HepG2 (cell line): Measurements from ENCODE around the gene CCDC85C. TPM values are rescaled to one million over a fixed set of nuclear protein-coding genes. Genes with fewer than 3 reads are reported as not detected.

Source experiments
- AHDC1 ChIP-seq: sonication (generic); formaldehyde crosslinking; IDR thresholded peaks from 2 replicates; pipeline ENCODE4 v1.5.1; 2020; ENCODE audit warnings: mild to moderate bottlenecking, missing genetic modification reagents, borderline replicate concordance
- BHLHE40 ChIP-seq: IDR thresholded peaks from 2 replicates; pipeline ENCODE4 v1.6.1; 2011; ENCODE audit warnings: low read length, improper control_type of control experiment
- BORCS8-MEF2B ChIP-seq: sonication (generic); formaldehyde crosslinking; IDR thresholded peaks from 2 replicates; pipeline ENCODE4 v1.8.0; 2022; ENCODE audit warnings: mild to moderate bottlenecking, missing genetic modification reagents
- EED ChIP-seq: sonication (generic); formaldehyde crosslinking; IDR thresholded peaks from 2 replicates; pipeline ENCODE4 v1.5.0; 2020; ENCODE audit warnings: mild to moderate bottlenecking, missing genetic modification reagents
- KLF15 ChIP-seq: sonication (generic); formaldehyde crosslinking; IDR thresholded peaks from 2 replicates; pipeline ENCODE4 v1.8.1; 2023; ENCODE audit warnings: borderline replicate concordance, mild to moderate bottlenecking, inconsistent platforms, missing genetic modification reagents, mixed read lengths
- MIER3 ChIP-seq: IDR thresholded peaks from 2 replicates; pipeline ENCODE4 v1.6.1; 2016; ENCODE audit warnings: missing compliant biosample characterization, borderline replicate concordance
- MLX ChIP-seq: IDR thresholded peaks from 2 replicates; pipeline ENCODE4 v1.6.1; 2016
- NFYB ChIP-seq: sonication (generic); formaldehyde crosslinking; IDR thresholded peaks from 2 replicates; pipeline ENCODE4 v1.4.0; 2020; ENCODE audit warnings: missing genetic modification reagents
- NR2F6 ChIP-seq, 2 experiments: IDR thresholded peaks; 2 replicates each; pipeline ENCODE4 v1.6.1; 2016; ENCODE audit warnings: antibody characterized with exemption in 1 of 2, mild to moderate bottlenecking in 1 of 2
- PAF1 ChIP-seq: IDR thresholded peaks from 2 replicates; pipeline ENCODE4 v1.6.1; 2016; ENCODE audit warnings: missing genetic modification reagents, missing compliant biosample characterization
- REPIN1 ChIP-seq: sonication (generic); formaldehyde crosslinking; IDR thresholded peaks from 2 replicates; pipeline ENCODE4 v1.8.0; 2022; ENCODE audit warnings: missing genetic modification reagents, low read depth, mild to moderate bottlenecking, borderline replicate concordance
- RFXANK ChIP-seq: IDR thresholded peaks from 2 replicates; pipeline ENCODE4 v1.6.1; 2016
- SPEN ChIP-seq: sonication (generic); formaldehyde crosslinking; IDR thresholded peaks from 2 replicates; pipeline ENCODE4 v1.5.1; 2020; ENCODE audit warnings: low read depth, mild to moderate bottlenecking, missing genetic modification reagents
- TBX2 ChIP-seq: sonication (generic); formaldehyde crosslinking; IDR thresholded peaks from 2 replicates; pipeline ENCODE4 v1.5.0; 2020; ENCODE audit warnings: missing genetic modification reagents, mild to moderate bottlenecking, borderline replicate concordance
- ZBTB7A ChIP-seq: sonication (generic); formaldehyde crosslinking; IDR thresholded peaks from 2 replicates; pipeline ENCODE4 v1.8.0; 2022; ENCODE audit warnings: mild to moderate bottlenecking, missing genetic modification reagents
- ZC3H13 ChIP-seq: sonication (generic); formaldehyde crosslinking; IDR thresholded peaks from 2 replicates; pipeline ENCODE4 v1.8.1; 2023; ENCODE audit warnings: mild to moderate bottlenecking, missing genetic modification reagents, moderate library complexity
- ZNF234 ChIP-seq: sonication (generic); formaldehyde crosslinking; conservative IDR thresholded peaks from 2 replicates; pipeline ENCODE4 v1.5.1; 2020; ENCODE audit warnings: mild to moderate bottlenecking, missing genetic modification reagents
- ZNF24 ChIP-seq: fragments of 450-650 bp; IDR thresholded peaks from 2 replicates; pipeline ENCODE4 v1.6.1; 2017; ENCODE audit warnings: antibody characterized with exemption, mild to moderate bottlenecking
- ZNF326 ChIP-seq: sonication (generic); formaldehyde crosslinking; IDR thresholded peaks from 2 replicates; pipeline ENCODE4 v1.4.0; 2020; ENCODE audit warnings: missing genetic modification reagents, borderline replicate concordance
- ZNF350 ChIP-seq: sonication (generic); formaldehyde crosslinking; IDR thresholded peaks from 2 replicates; pipeline ENCODE4 v1.4.0; 2020; ENCODE audit warnings: mild to moderate bottlenecking, low read depth, missing genetic modification reagents, borderline replicate concordance
- ZNF354B ChIP-seq: sonication (generic); formaldehyde crosslinking; IDR thresholded peaks from 2 replicates; pipeline ENCODE4 v1.8.0; 2022; ENCODE audit warnings: mild to moderate bottlenecking, missing genetic modification reagents
- ZNF432 ChIP-seq: sonication (generic); formaldehyde crosslinking; IDR thresholded peaks from 2 replicates; pipeline ENCODE4 v1.5.0; 2020; ENCODE audit warnings: missing genetic modification reagents, mild to moderate bottlenecking, borderline replicate concordance
- ZNF441 ChIP-seq: sonication (generic); formaldehyde crosslinking; IDR thresholded peaks from 2 replicates; pipeline ENCODE4 v1.7.0; 2021; ENCODE audit warnings: missing genetic modification reagents, borderline replicate concordance
- ZNF614 ChIP-seq: IDR thresholded peaks from 2 replicates; pipeline ENCODE4 v1.6.1; 2018; ENCODE audit warnings: missing biosample characterization, missing genetic modification reagents, inconsistent platforms, borderline replicate concordance
- ZNF7 ChIP-seq: IDR thresholded peaks from 2 replicates; pipeline ENCODE4 v1.6.1; 2016; ENCODE audit warnings: missing biosample characterization, missing genetic modification reagents
- ZNF891 ChIP-seq: sonication (generic); formaldehyde crosslinking; IDR thresholded peaks from 2 replicates; pipeline ENCODE4 v1.5.0; 2020; ENCODE audit warnings: mild to moderate bottlenecking, missing genetic modification reagents
- polyA plus RNA-seq, 8 experiments: library from polyadenylated mRNA; depleted of rRNA in 3 of 8; stranded (reverse) in 7 of 8; unstranded in 1 of 8; fragments of >200 nt; fragmentation: Illumina TruSeq in 4 of 8; extraction: Trizol in 4 of 8; gene quantifications; 2 replicates each; pipeline versions ENCODE4 v1.2.1 to v1.2.3, GENCODE V29; 2011 to 2016; ENCODE audit warnings: low read depth in 4 of 8, missing spikeins in 1 of 8, mixed read lengths in 1 of 8; ENCODE audit not compliant: insufficient read depth in 1 of 8
- total RNA-seq, 5 experiments: library from RNA; depleted of rRNA; stranded (reverse); fragments of >200 nt; fragmentation: Illumina TruSeq; extraction: Trizol; gene quantifications; 2 replicates each; pipeline ENCODE4 v1.2.3, GENCODE V29; 2016; ENCODE audit warnings: low read depth in 1 of 5

The CCDC85C gene
- total and polyA plus RNA-seq, 2 of the 13 experiments (the other 11 are each of a cell fraction or from before 2014, with no cell fraction given), result 18.8 to 43.8 TPM

GRCh38 chr14:99480917-99481744, 122.9 kb downstream of the CCDC85C start, which contains the start of gene CCNK (continued):
- TF ChIP-seq ZNF234 (CRISPR knock-in tag) (no peak), EED (CRISPR knock-in tag) (no peak), PAF1 (CRISPR knock-in tag) (no peak), NFYB (CRISPR knock-in tag) (peak; percentile 95), ZNF891 (CRISPR knock-in tag) (0 out of 2 replicates have a peak, but pooled peaks have one; percentile 62), ZNF350 (CRISPR knock-in tag) (peak; percentile 58; the same call in 1 of the 2 replicates), MIER3 (CRISPR knock-in tag) (no peak; the same call in 1 of the 2 replicates), REPIN1 (CRISPR knock-in tag) (peak; percentile 50; the same call in 1 of the 2 replicates), MLX (CRISPR knock-in tag) (peak; percentile 28; the same call in 1 of the 2 replicates), RFXANK (CRISPR knock-in tag) (peak; percentile 87), AHDC1 (no peak), ZNF432 (CRISPR knock-in tag) (no peak), ZNF326 (CRISPR knock-in tag) (no peak), BHLHE40 (no peak), ZNF354B (CRISPR knock-in tag) (no peak), ZNF441 (CRISPR knock-in tag) (no peak), ZNF614 (CRISPR knock-in tag) (0 out of 2 replicates have a peak, but pooled peaks have one; percentile 44), SPEN (CRISPR knock-in tag) (0 out of 2 replicates have a peak, but pooled peaks have one; percentile 40), ZNF24 (no peak), ZC3H13 (no peak), NR2F6 (IDR thresholded peaks at IDR 0.05) (no peak; the same call in 1 of the 2 replicates), NR2F6 (CRISPR knock-in tag; IDR thresholded peaks at IDR 0.05) (peak; percentile 14; the same call in 1 of the 2 replicates), BORCS8-MEF2B (peak; percentile 38), ZBTB7A (peak; percentile 75; the same call in 1 of the 2 replicates), TBX2 (CRISPR knock-in tag) (peak; percentile 72; the same call in 1 of the 2 replicates), ZNF7 (no peak), KLF15 (CRISPR knock-in tag) (no peak)
